CD4-positive, alpha-beta T cell (primary cell): ENCODE measurements around the gene KCNC2. TPM values are rescaled to one million over a fixed set of nuclear protein-coding genes. Genes with fewer than 3 reads are reported as not detected.

Source experiments
- ATAC-seq: fragments of 200-7000 bp; cut with Tn5 transposase; one replicate; pipeline ENCODE4 v1.10.0; 2022; ENCODE audit warnings: mild to moderate bottlenecking; ENCODE audit not compliant: poor library complexity
- CTCF ChIA-PET: fragments of 350-600 bp; sonication (Branson Sonifier 250); formaldehyde crosslinking; loops from one replicate; lab custom pipeline; 2021; ENCODE audit warnings: antibody characterized with exemption, inconsistent platforms; lab: Charles Lee
- POLR2A ChIA-PET: fragments of 350-600 bp; sonication (Branson Sonifier 250); formaldehyde crosslinking; loops from one replicate; lab custom pipeline; 2021; ENCODE audit warnings: antibody characterized with exemption, inconsistent platforms; lab: Charles Lee
- DNase-seq, 14 experiments: peaks; one replicate each; pipeline ENCODE4 v3.0.0-alpha.2; 2013 to 2020; ENCODE audit warnings: mixed read lengths in 2 of 14
- H3K27ac ChIP-seq, 2 donors: one replicate each; pipeline versions ENCODE4 v1.5.1 to v1.7.0; 2013; ENCODE audit warnings: low read length in 2 of 2, low read depth in 1 of 2, mild to moderate bottlenecking in 1 of 2
- H3K27me3 ChIP-seq, 2 experiments: 1 replicate in 1 of 2; 2 replicates in 1 of 2; pipeline versions ENCODE4 v1.6.1 to v1.7.0; 2013; ENCODE audit warnings: low read length in 2 of 2, control low read depth in 1 of 2, mild to moderate bottlenecking in 1 of 2, moderate library complexity in 1 of 2; ENCODE audit not compliant: insufficient read depth in 2 of 2, control insufficient read depth in 1 of 2
- H3K36me3 ChIP-seq: one replicate; pipeline ENCODE4 v1.6.1; 2013; ENCODE audit warnings: low read length, control low read depth; ENCODE audit not compliant: insufficient read depth
- H3K4me1 ChIP-seq: one replicate; pipeline ENCODE4 v1.6.1; 2013; ENCODE audit warnings: low read length, control low read depth; ENCODE audit not compliant: insufficient read depth
- H3K4me3 ChIP-seq: one replicate; pipeline ENCODE4 v1.5.1; 2013; ENCODE audit warnings: mild to moderate bottlenecking, low read length, moderate library complexity
- H3K9me3 ChIP-seq, 2 experiments: 1 replicate in 1 of 2; 2 replicates in 1 of 2; pipeline versions ENCODE4 v1.6.1 to v1.7.0; 2013; ENCODE audit warnings: low read length in 2 of 2, mild to moderate bottlenecking in 2 of 2, control low read depth in 1 of 2, moderate library complexity in 1 of 2; ENCODE audit not compliant: control insufficient read depth in 1 of 2, insufficient read depth in 1 of 2
- H3K27ac Mint-ChIP-seq: one replicate; pipeline ENCODE4 v1.8.0; 2020; ENCODE audit warnings: mixed read lengths
- H3K27me3 Mint-ChIP-seq: one replicate; pipeline ENCODE4 v1.8.0; 2021; ENCODE audit warnings: mixed read lengths
- H3K36me3 Mint-ChIP-seq: one replicate; pipeline ENCODE4 v1.8.0; 2021; ENCODE audit warnings: low read depth, mixed read lengths
- H3K4me1 Mint-ChIP-seq: one replicate; pipeline ENCODE4 v1.8.0; 2021; ENCODE audit warnings: low read depth, mixed read lengths
- H3K4me3 Mint-ChIP-seq: one replicate; pipeline ENCODE4 v1.8.0; 2020; ENCODE audit warnings: mild to moderate bottlenecking, mixed read lengths
- H3K9me3 Mint-ChIP-seq: one replicate; pipeline ENCODE4 v1.8.0; 2020; ENCODE audit warnings: mixed read lengths
- intact Hi-C, 2 experiments: fragments of 100-400 bp; cut with DNase I in 1 of 2; cut with micrococcal nuclease in 1 of 2; formaldehyde crosslinking; loops; one replicate each; pipeline versions ENCODE4 v1.15.1 to v1.9.0; 2023 to 2025; cut with DNase I, micrococcal nuclease
- total RNA-seq, 174 experiments: library from RNA in 2 of 174; stranded (reverse) in 2 of 174; gene quantifications; one replicate each; pipeline ENCODE4 v1.2.3 and lab custom pipeline; 2021 to 2026
- TF ChIP-seq, protein P1 (sequence below): fragments of 200-600 bp; IDR thresholded peaks from one replicate; pipeline ENCODE4 v1.8.0; 2022; ENCODE audit warnings: antibody characterized with exemption, mild to moderate bottlenecking

The KCNC2 gene
- total RNA-seq, 2 experiments from 2014 or later = not detected

DNA sequence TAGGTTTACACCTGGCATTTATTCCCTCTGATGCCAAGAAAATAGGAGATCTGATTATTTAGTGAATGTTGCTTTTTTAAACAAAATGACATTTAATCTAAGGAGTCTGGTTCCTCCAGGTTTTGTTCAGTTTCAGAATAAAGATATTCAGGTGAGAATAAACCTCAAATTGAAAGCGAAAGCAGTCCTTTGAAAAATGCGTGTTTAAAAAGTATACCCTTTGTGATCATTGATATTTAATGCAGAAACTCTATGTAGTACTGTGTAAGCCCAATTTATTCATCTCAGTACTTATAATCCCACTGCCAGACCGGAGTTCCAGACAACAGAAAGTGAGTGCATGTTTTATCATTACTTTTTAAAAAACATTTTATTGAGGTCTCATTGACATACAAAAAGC, 210.2 kb downstream of the KCNC2 start:
- H3K4me3 Mint-ChIP-seq = peak overlapping the region; percentile 63
- no peak overlapping the region for H3K27ac Mint-ChIP-seq
- no peaks in the 10 kb centered on the region for H3K36me3 Mint-ChIP-seq
- ATAC-seq (no peak), DNase-seq (peak in 2 of 14 experiments; percentile 1 to 38)
- H3K4me1 ChIP-seq = no peaks in the 10 kb centered on the region
- no peak overlapping the region for H3K27ac ChIP-seq
- no peaks in the 10 kb centered on the region for H3K9me3 ChIP-seq
- no peaks in the 10 kb centered on the region for H3K36me3 ChIP-seq
- no peaks in the 10 kb centered on the region for H3K27me3 ChIP-seq
- CTCF ChIA-PET = no interaction called here
- H3K4me3 ChIP-seq = peak overlapping the region; percentile 18
- intact Hi-C loops = no loop called here
- POLR2A ChIA-PET = no interaction called here
- H3K4me1 Mint-ChIP-seq = peaks cover 5% of the 10 kb centered on the region
- TF ChIP-seq, protein P1, sequence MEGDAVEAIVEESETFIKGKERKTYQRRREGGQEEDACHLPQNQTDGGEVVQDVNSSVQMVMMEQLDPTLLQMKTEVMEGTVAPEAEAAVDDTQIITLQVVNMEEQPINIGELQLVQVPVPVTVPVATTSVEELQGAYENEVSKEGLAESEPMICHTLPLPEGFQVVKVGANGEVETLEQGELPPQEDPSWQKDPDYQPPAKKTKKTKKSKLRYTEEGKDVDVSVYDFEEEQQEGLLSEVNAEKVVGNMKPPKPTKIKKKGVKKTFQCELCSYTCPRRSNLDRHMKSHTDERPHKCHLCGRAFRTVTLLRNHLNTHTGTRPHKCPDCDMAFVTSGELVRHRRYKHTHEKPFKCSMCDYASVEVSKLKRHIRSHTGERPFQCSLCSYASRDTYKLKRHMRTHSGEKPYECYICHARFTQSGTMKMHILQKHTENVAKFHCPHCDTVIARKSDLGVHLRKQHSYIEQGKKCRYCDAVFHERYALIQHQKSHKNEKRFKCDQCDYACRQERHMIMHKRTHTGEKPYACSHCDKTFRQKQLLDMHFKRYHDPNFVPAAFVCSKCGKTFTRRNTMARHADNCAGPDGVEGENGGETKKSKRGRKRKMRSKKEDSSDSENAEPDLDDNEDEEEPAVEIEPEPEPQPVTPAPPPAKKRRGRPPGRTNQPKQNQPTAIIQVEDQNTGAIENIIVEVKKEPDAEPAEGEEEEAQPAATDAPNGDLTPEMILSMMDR = no peak
- H3K9me3 Mint-ChIP-seq = peaks cover 5% of the 10 kb centered on the region
- no peaks in the 10 kb centered on the region for H3K27me3 Mint-ChIP-seq

Other genes with a start within 250 kb of the KCNC2 start
- gene CAPS2, start 120.5 kb upstream of the KCNC2 start, total RNA-seq = 1 to 10 TPM; 1.3 to 1.9 TPM
- gene GLIPR1L1, start 124.8 kb upstream of the KCNC2 start, total RNA-seq = not detected
- under 1 TPM; 0.44 to 0.56 TPM for gene GLIPR1L2, start 181.2 kb upstream of the KCNC2 start, total RNA-seq